ENCODE results near the gene PJVK.

The PJVK gene

DNA sequence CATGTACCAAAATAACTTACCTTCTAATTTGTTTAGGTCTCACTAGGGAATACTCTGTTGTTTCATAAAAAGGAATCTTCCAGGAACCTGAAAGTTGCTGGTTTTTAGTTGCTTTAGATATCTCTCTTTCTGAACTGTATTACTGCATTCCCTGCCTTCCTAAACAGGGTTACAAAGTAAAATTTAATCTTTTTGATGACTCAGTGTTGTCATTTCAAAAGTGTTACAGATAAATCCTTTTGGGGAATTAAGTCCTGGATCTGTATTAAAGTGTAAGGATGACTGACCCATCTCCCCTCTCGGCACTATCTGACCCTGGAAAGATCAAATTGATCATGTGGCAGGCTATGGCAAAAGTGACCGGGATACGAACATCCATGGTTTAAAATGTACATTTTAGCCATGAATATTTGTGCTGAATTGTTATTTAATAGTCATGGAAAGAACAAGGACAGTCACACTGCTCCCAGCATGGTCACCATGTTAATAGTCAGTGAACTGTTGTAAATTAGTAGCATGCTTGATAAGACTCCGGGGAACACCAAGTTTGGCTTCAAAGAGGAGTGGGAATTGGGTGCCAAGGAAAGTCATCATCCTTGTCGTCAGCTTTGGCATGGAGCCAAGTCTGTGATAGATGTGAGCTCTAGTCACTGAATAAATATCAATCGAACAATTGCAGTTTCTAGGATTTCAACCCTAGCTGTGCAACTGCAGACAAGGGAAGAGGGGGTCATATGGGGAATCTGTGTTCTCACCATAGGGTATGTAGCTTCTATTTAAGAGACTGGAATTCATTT lies 33.3 kb downstream of the PJVK start:
- DNase-seq, result no peak

GRCh38 chr2:178485356-178485755 lies 34.2 kb downstream of the PJVK start:
- DNase-seq, result no peak

DNA sequence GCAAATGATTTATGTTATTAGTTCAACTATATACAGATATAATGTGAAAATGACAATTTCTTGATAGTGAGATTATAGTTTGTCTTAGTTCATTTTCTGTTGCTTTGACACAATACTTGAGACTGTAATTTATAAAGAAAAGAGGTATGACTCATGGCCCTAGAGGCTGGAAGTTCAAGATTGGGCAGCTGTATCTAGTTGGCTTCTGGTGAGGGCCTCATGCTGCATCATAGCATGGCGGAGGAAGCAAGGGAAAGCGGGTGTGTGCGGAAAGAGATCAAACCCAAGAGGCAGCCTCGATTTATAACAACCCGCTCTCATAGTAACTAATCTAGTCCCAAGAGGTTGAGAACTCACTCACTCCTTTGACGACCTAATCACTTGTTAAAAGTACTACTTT lies 40.4 kb downstream of the PJVK start:
- DNase-seq, result no peak

GRCh38 chr2:178496049-178496448 lies 44.9 kb downstream of the PJVK start:
- DNase-seq, result no peak

- DNase-seq, result no peak
These were observed 47.0 kb downstream of the PJVK start for GRCh38 chr2:178498137-178498536.

DNA sequence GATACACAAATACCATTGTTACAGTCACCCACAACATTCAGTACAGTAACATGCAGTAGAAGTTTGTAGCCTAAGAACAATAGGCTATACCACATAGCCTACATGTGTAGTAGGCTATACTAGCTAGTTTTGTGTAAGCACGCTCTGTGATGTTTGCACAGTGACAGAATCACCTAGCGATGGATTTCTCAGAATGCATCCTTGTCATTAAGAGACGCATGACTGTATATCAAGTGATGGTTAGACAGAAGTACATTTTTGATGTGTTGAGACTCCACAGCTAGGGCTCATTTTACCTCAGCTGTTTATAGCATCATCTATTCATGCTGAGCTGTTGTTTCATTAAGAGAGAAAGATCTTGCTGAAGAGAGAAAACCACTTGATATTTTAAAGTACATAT lies 48.5 kb downstream of the PJVK start:
- no peak for DNase-seq

DNA sequence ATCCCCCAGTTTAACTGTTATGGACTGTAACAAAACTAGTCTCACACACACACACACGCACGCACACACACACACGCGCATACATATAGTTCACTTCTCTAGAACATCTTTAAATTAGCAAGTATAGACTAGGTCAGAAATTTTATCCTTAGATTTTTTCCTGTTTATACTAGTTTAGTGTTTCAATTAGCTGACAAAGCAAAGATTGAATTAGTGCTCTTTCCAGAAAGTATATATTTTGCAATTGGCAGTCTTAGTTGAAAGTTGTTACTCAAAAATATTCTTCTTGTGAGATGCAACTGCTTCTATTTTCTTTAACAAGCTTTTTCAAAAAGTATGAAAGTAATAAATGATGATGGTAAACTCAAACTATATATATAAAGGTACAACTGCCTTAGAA lies 51.6 kb downstream of the PJVK start:
- no peak for DNase-seq

GRCh38 chr2:178506101-178506500 lies 54.9 kb downstream of the PJVK start:
- no peak for DNase-seq

DNA sequence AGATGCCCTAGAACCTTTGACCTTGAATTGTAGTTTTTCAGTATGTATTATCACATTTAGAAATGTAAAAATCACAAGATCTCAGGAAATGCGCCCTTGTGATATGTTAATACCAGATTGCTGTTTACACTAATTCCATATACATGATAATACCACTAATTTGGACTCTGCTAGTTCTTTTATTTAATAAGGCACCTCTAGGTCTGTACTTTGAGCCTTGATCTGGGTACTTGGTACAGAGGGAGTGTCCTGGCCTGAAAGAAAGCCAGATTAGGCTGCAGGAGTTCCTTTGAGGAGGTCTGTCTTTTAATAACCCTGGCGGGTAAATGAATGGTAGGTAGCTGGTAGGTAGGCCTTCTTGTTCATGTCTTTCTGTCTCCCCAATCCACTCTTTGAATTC lies 55.3 kb downstream of the PJVK start:
- DNase-seq, result no peak

DNA sequence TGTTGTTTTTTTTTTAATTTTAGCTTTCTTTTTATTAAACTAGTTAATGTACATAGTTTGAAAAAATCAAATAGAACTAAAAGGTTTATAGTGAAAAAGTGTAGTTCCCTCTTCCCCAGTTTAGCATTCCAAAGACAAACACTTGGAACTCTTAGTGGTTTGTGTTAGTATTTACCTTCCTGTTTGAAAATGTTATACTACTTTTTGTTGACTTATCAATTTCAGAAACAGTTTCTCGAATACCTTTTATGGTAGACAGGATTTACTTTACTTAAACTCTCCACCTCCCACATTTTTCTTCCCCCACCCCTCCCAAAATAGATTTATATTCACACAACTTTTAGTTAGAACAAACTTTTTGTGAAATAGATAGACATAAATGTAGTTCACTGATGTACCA lies 55.8 kb downstream of the PJVK start:
- DNase-seq, result no peak

GRCh38 chr2:178508646-178509045 lies 57.5 kb downstream of the PJVK start:
- DNase-seq, result no peak

DNA sequence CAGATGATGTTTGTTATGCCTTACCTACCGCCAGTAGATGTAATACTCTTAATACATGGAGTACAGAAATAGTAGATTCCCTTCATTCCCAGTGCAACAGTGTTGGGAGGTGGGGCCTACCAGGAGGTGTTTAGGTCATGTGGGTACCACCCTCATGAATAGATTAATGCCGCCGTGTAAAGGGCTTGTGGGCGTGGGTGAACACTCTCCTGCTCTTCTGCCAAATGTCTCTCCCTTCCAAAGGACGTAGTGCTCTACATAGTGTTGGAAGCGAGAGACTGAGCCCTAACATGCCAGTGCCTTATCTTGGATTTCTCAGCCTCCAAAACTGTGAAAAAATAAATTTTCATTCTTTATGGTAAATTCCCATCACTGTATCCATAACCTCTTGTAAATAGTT lies 59.2 kb downstream of the PJVK start:
- no peak for DNase-seq
